Left lung (tissue), 10 donors: ENCODE measurements around the gene TOM1. TPM values are rescaled to one million over a fixed set of nuclear protein-coding genes. Genes with fewer than 3 reads are reported as not detected.
A peak's percentile ranks its signal among the peaks of the same experiment; 100 is the strongest.

Experiments
- ATAC-seq: fragments of 200-7000 bp; cut with Tn5 transposase; one replicate; pipeline ENCODE4 v1.9.1; 2020; ENCODE audit warnings: moderate library complexity
- DNase-seq, 4 donors: peaks; one replicate each; pipeline ENCODE4 v3.0.0-alpha.2; 2013 to 2020
- H3K27ac ChIP-seq, 2 donors: fragments of 200-600 bp; sonication (generic) in 1 of 2; one replicate each; pipeline versions ENCODE4 v1.5.0 to v1.8.0; 2020 to 2021
- H3K27me3 ChIP-seq, 2 donors: fragments of 200-600 bp; sonication (generic) in 1 of 2; one replicate each; pipeline versions ENCODE4 v1.5.0 to v1.8.0; 2020 to 2021
- H3K36me3 ChIP-seq, 2 donors: fragments of 200-600 bp; sonication (generic) in 1 of 2; one replicate each; pipeline versions ENCODE4 v1.5.0 to v1.8.0; 2020 to 2021
- H3K4me1 ChIP-seq, 2 donors: fragments of 200-600 bp; one replicate each; pipeline ENCODE4 v1.8.0; 2021
- H3K4me3 ChIP-seq, 2 donors: fragments of 200-600 bp; sonication (generic) in 1 of 2; one replicate each; pipeline versions ENCODE4 v1.5.0 to v1.8.0; 2020 to 2021; ENCODE audit warnings: mild to moderate bottlenecking in 1 of 2
- H3K9me3 ChIP-seq, 2 donors: fragments of 200-600 bp; sonication (generic) in 1 of 2; one replicate each; pipeline versions ENCODE4 v1.5.0 to v1.8.0; 2020 to 2021
- CTCF ChIP-seq, 2 donors: fragments of 200-600 bp; sonication (generic) in 1 of 2; IDR thresholded peaks; one replicate each; pipeline versions ENCODE4 v1.5.0 to v1.8.0; 2021; ENCODE audit warnings: antibody characterized with exemption in 2 of 2
- intact Hi-C, 2 donors: fragments of 100-400 bp; cut with DNase I; formaldehyde crosslinking; loops; one replicate each; pipeline versions ENCODE4 v1.11.2 to v1.14.2; 2022
- polyA plus RNA-seq, 6 donors: library from polyadenylated mRNA; unstranded; fragments of 120-200 nt; gene quantifications; one replicate each; pipeline ENCODE4 v1.2.1, GENCODE V29; 2013; ENCODE audit not compliant: insufficient read length in 6 of 6
- total RNA-seq, 2 donors: library from RNA; stranded (reverse); fragmentation: NEBNext Ultra II Directional; extraction: Animal tissue kit (Norgen Biotek cat#: 25700); gene quantifications; one replicate each; pipeline ENCODE4 v1.2.1, GENCODE V29; 2021
- donor health status: DM: no; HTN: yes; CAD: no.
- donor health status: DM: no; HTN: no; CAD: no.

Gene TOM1
- total and polyA plus RNA-seq, 8 donors, result 28.9 to 81.3 (median 32.8) TPM

- peak overlapping the region in 1 of 2 donors; percentile 85 for H3K27ac ChIP-seq
- no peak overlapping the region for H3K4me3 ChIP-seq
- H3K4me1 ChIP-seq, result peaks cover 16 to 76% of the 10 kb centered on the region in 2 donors
- no peaks in the 10 kb centered on the region for H3K9me3 ChIP-seq
- intact Hi-C loops, result no loop called here
- DNase-seq, result no peak
- H3K36me3 ChIP-seq, result no peaks in the 10 kb centered on the region
- TF ChIP-seq CTCF (IDR thresholded peaks at IDR 0.05), result no peak
- no peak for ATAC-seq
- H3K27me3 ChIP-seq, result no peaks in the 10 kb centered on the region
Observed at GRCh38 chr22:35375526-35375925, 75.8 kb downstream of the TOM1 start.

GRCh38 chr22:35376728-35377472 lies 77.2 kb downstream of the TOM1 start:
- intact Hi-C loops, result no loop called here

DNA sequence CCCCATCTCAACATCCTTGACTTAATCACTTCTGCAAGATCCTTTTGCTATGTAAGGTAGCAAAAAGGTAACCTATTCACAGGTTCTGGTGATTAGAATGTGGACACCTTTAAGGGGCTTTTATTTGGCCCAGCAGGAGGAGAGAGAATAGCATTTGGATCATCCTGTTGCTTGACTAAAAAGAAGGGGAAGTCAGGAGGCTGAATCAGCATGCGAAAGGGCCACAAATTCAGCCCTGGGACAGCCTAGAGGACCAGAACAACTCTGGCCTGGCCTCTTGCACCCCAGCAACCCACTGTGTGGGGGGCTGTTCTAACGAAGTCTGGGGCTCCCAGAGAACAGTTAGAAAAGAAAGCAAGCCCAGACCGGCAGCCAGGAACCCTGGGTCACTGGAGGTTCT lies 78.0 kb downstream of the TOM1 start:
- TF ChIP-seq CTCF (IDR thresholded peaks at IDR 0.05), result no peak
- Histone ChIP-seq H3K27ac (peak overlapping the region; percentile 85 to 90), H3K27me3 (no peaks in the 10 kb centered on the region), H3K9me3 (no peaks in the 10 kb centered on the region), H3K4me1 (peaks cover 19 to 73% of the 10 kb centered on the region in 2 donors), H3K36me3 (peaks cover 0 to 1% of the 10 kb centered on the region in 2 donors), H3K4me3 (no peak overlapping the region)
- intact Hi-C loops, result no loop called here
- no peak for DNase-seq
- no peak for ATAC-seq

More at GRCh38 chr22:35376728-35377472, 77.2 kb downstream of the TOM1 start:
- Histone ChIP-seq H3K4me1 (peaks cover 19 to 78% of the 10 kb centered on the region in 2 donors), H3K27ac (peak overlapping the region; percentile 85 to 90), H3K36me3 (no peaks in the 10 kb centered on the region), H3K4me3 (no peak overlapping the region), H3K9me3 (no peaks in the 10 kb centered on the region), H3K27me3 (no peaks in the 10 kb centered on the region)
- peak; percentile 92 to 98 (median 94) for DNase-seq
- ATAC-seq, result peak; percentile 56
- TF ChIP-seq CTCF (IDR thresholded peaks at IDR 0.05), result no peak

- H3K27me3 ChIP-seq, result no peaks in the 10 kb centered on the region
- DNase-seq (no peak), ATAC-seq (no peak)
- no peaks in the 10 kb centered on the region for H3K9me3 ChIP-seq
- intact Hi-C loops, result no loop called here
- no peak overlapping the region for H3K27ac ChIP-seq
- TF ChIP-seq CTCF (IDR thresholded peaks at IDR 0.05), result no peak
- H3K4me3 ChIP-seq, result no peak overlapping the region
- H3K4me1 ChIP-seq, result peaks cover 23 to 82% of the 10 kb centered on the region in 2 donors
- H3K36me3 ChIP-seq, result peaks cover 0 to 10% of the 10 kb centered on the region in 2 donors
Observed at GRCh38 chr22:35378621-35379020, 78.9 kb downstream of the TOM1 start.

DNA sequence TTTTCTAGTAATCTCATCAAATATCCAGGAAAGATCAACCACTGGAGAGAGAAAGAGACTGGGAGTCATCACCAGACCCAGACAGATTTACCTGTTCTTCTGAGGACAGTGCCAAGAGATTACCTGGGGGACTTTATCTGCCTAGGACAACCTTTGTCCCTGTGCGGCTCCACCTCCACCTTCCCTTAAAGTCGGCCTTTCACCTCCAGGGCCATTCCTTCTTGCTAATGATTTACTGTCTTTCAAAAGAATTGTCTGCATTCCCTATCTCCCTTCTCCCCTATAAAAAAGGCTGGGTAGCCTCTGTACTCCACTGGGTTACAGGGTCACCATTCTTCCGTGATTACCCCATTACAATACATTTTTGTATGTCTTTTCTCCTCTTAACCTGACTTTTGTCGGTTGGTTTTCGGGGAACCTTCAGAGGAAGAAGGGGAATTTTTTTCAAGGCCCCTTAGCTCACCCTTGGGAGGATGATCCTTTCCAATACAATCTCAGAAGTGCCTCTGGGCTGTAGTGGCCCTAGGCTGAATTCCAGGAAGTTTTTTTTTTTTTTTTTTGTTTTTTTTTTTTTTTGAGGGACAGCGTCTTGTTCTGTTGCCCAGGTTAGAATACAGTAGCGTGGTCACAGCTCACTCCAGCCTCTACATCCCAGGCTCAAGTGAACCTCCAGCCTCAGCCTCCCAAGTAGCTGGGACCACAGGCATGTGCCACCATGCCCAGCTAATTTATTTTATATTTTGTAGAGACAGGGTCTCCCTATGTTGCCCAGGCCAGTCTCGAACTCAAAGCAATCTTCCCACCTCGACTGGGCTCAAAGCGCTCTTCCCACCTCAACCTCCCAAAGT lies 79.7 kb downstream of the TOM1 start:
- no peak for DNase-seq
- Histone ChIP-seq H3K9me3 (no peaks in the 10 kb centered on the region), H3K27ac (no peak overlapping the region), H3K4me1 (peaks cover 23 to 87% of the 10 kb centered on the region in 2 donors), H3K27me3 (no peaks in the 10 kb centered on the region), H3K4me3 (no peak overlapping the region), H3K36me3 (peaks cover 0 to 16% of the 10 kb centered on the region in 2 donors)
- no peak for TF ChIP-seq CTCF (IDR thresholded peaks at IDR 0.05)
- no peak for ATAC-seq
- intact Hi-C loops, result no loop called here
